Testis (tissue), 2 donors: ENCODE results near the gene STYXL1.

Experiments used
- CTCF ChIP-seq, 3 experiments: fragments of 450-650 bp in 2 of 3; fragments of 200-600 bp in 1 of 3; sonication (generic) in 1 of 3; IDR thresholded peaks; one replicate each; pipeline ENCODE4 v1.5.1; 2016 to 2019; ENCODE audit warnings: antibody characterized with exemption in 3 of 3, mild to moderate bottlenecking in 2 of 3, moderate library complexity in 1 of 3
- POLR2A ChIP-seq: fragments of 450-650 bp; IDR thresholded peaks from one replicate; pipeline ENCODE4 v1.6.1; 2017; ENCODE audit warnings: antibody characterized with exemption, mild to moderate bottlenecking, moderate library complexity

DNA sequence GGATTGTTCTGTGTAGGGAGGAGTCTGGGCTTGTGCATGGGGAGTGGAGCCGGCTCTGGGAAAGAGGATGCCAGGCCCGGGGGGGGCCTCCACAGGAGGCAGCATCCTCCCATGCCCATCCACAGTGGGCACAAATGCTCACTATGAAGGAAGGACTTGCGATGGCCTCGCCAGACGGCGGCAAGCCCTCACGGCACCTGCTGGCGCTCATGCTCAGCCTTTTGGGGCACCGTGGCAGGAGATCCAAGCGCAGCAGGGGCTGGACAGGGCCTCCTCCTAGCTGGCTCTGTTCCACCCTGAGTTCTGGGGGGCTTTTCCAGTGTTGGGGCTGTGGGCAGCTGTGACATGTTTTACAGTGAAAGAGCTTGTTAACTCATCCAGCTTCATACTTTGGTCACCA is 15.3 kb upstream of the STYXL1 start:
- no peak for TF ChIP-seq POLR2A
- no peak for TF ChIP-seq CTCF (IDR thresholded peaks at IDR 0.05)
